Islet of Langerhans (tissue), 1 donor: ENCODE measurements around the gene LYSMD4.
"Not testable (repeated sequence)": the region's sequence is repeated elsewhere in the genome, so short reads cannot be mapped to it uniquely, and the experiment has no call there.

ENCODE experiments used
- FAIRE-seq: peaks from one replicate; lab custom pipeline; 2011; peaks lifted over from hg19 to GRCh38; lab: Jason Lieb, UNC

The LYSMD4 gene

DNA sequence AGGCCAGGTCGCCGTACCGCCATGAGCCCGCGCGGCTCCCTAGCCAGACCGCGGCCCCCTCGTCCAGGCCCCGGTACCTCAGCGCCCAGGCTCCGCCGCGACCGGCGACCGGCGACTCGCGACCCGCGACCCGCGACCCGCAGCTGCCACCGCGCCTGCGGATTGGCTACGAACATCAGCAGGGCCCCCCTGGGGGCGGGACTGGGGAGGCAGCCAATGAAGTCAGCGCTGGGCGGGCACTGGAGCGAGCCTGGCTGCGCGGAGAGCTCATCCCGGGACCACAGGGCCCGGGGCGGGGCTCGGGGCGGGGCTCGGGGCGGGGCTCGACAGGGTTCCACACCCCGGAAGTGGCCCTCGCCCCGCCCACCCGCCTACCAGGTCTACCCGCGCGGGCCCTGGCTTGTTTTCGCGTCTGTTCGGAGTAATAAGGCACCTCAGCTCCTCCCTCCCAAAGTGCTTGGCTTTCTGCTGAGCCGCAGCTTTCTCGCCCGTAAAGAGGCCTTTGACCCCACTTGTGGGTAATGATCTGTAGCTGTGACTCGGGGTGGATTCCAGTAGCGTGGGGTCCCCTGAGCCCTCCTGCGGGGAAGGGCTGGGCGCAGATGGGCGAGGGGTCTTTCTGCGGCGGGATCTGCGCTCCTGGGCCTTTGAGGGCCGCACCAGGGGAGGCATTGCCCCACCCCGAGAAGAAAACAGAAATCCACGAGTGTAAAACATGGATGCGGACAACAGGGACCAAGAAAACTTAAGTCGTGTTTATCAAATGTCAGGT lies at the start of gene LYSMD4:
LYSMD4 (minus strand) TSS at position 170 of the 772 bp plus-strand sequence. CDS start 1,438 bp downstream, outside the sequence.
- no peak for FAIRE-seq

DNA sequence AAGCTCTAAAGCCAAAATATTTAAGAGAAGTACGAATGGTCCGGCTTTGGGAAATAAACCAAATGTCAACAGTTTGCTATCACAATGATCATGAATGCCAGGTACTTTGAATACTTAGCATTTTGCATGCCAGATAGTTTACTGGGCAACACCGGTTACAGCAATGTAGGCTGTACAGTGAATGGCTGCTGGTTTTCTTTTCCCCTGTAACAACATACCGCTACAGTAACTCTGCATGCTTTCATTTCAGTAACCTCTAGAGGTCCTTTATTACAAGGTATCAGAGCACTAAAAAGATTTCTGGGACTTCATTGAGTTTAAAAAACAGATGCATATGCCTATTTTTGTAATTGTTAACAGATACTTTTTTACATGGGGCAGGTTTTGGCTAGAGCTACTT lies 48.8 kb upstream of the LYSMD4 start:
- FAIRE-seq: not testable (repeated sequence)

DNA sequence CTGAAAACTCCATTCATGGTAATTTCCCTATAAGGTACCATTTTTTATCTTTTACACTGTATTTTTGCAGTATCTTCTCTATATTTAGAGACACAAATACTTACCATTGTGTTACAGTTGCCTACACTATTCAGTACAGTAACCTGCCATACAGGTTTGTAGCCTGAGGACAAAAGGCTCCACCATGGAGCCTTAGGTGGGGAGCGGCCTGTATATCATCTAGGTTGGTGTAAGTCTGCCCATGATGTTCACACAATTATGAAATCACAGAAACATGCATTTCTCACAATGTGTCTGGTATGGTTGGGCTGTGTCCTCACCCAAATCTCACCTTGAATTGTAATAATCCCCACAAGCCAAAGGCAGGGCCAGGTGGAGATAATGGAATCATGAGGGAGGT lies 43.9 kb upstream of the LYSMD4 start:
- no peak for FAIRE-seq

DNA sequence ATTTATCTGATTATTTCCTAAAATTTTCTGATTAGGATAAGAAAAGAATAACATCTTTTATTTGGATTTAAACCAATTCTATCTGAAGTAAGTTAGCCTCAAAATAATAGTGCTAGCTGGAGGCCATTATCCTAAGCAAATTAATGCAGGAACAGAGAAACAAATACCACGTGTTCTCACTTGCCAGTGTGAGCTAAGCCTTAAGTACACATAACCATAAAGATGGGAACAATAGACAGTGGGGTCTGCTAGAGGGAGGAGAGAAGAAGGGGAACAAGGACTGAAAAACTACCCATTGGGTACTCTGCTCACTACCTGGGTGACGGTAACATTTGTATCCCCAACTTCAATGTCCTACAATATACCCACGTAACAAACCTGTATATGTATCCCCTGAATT lies 31.3 kb upstream of the LYSMD4 start:
- FAIRE-seq: no peak

DNA sequence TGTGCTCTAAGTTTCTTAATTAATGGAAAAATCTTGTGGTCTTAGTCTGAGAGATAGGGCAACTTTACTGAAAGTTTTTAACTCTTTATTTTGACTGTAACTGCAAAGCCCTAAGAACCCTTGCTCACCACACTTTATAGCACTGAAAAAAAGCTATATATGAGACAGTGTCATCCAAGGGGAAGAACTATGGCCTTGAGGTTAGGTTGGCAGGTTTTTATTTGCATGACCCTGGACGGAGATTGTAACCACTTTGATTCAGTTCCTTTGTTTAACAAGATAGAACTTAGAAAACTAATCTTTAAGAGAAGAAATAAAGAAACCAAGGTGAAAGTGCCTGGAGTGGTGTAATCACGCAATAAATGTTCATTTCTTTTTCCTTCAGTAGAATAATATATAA lies 30.6 kb upstream of the LYSMD4 start:
- no peak for FAIRE-seq

DNA sequence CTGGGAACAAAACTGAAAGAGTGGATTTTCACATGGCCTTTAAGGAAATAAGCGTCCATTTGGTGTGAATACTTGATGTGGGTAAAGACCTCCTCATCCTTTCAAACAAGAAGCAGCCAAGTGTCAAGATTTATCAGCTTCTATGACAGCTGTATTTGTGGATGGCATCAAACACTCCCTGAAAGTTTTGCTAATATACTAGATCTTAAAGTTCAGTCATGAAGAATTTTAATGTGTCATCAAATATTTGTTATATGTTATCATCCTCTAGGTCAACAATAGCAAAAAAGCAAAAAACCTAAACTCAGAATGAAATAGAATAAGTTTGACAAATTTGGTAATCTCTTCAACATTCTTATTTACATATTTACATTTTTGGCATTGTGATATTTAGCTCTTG lies 29.1 kb upstream of the LYSMD4 start:
- no peak for FAIRE-seq

DNA sequence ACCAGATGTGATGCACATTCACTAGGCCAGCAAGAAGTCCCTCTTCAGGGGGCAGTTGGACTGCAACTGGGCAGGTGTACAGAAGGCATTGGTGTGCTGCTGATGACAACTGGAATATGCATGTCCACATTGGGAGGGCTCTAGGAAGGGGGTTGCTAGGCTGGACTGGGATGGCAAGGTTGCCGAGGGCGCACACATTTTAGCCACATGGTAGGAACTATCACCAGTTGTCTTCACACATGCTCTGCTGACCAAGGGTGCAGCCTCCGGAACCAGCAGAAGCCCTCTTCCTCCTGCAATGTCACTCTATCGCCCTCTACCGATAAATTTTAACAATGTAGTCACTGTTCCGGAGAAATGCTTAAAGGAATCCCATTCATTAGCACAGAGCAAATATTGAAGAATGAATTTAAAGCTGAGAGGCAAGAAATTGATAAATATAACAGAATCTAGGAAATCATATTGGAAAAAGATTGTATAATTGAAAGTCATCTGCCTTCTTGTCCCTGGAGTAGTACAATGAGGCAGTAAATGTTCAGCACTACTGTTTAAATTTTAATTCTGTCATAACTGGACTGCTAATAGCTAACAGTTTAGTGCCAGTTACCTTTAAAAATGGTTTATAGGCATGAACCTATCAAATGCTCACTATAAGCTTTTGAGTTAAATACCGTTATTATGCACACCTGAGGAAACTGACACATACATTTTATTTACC lies 22.6 kb upstream of the LYSMD4 start:
- peak; percentile 73 for FAIRE-seq

DNA sequence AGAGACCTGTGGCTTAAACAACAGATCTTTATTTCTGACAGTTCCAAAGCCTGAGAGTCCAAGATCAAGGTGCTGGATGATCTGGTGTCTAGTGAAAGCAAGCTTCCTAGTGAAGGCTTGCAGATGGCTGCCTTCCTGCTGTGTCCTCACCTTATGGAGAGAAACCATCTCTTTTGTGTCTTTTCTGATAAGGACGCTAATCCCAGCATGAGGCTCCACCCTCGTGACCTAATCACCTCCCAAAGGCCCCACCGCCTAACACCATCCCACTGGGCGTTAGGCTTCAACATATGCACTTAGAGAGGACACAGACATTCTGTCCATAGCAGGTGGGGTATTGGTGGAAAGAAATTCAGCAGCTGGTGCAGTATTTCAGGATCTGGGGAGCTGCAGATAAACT lies 19.8 kb upstream of the LYSMD4 start:
- FAIRE-seq: no peak

DNA sequence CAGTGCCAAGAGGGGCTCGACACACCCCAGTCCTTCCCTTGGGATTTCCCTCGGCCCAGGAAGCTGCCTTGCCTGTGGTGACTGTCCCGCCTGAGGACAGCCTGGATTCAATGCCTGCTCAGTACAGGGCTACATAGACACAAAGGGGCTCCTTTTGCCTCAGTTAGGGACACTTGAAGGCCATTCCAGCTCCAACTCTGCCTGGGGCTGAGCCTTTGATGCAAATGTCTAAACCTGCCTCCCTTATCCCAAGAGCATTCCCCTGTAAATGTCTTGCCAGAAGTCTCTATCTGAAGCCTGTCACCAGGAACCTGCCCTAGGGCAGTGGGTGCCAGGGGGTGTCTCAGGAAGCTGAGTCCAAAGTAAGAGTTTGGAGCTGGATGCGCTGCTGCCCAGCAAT lies 19.3 kb upstream of the LYSMD4 start:
- FAIRE-seq: no peak

DNA sequence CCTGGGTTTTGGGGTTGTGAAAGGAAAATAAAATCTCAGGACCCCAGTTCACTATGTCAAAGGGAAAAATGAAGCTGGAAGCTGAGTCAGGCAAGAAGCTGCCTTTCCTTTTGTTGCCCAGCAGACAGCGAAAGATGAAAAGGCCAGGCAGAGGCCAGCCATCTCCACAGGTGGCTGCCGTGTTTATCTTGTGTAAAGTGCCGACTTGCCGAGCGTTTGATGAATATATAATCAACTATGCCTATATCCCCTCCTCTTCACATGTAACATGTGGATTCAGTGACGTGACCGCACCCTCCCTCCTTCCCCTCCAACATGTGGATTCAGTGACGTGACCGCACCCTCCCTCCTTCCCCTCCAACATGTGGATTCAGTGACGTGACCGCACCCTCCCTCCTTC lies 17.1 kb upstream of the LYSMD4 start:
- FAIRE-seq: not testable (repeated sequence)

DNA sequence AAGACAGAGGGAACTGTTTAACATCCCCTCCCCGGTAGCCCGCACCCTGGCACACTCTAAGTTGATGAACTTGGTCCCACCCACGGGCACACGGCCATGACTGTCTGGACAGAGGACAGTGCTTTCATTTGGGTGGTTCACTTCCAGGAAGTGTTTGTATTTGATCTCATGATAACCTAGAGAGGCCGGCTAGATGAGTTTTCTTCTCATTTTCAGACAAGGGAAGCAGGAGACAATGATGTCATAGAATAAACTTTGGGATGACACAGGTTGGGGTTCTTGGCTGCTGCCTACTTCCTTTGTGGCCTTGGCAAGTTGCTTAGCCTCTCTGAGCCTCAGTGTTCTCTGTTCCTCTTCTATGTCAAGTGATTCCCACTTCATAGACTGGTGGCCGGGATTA lies 16.1 kb upstream of the LYSMD4 start:
- FAIRE-seq: no peak

DNA sequence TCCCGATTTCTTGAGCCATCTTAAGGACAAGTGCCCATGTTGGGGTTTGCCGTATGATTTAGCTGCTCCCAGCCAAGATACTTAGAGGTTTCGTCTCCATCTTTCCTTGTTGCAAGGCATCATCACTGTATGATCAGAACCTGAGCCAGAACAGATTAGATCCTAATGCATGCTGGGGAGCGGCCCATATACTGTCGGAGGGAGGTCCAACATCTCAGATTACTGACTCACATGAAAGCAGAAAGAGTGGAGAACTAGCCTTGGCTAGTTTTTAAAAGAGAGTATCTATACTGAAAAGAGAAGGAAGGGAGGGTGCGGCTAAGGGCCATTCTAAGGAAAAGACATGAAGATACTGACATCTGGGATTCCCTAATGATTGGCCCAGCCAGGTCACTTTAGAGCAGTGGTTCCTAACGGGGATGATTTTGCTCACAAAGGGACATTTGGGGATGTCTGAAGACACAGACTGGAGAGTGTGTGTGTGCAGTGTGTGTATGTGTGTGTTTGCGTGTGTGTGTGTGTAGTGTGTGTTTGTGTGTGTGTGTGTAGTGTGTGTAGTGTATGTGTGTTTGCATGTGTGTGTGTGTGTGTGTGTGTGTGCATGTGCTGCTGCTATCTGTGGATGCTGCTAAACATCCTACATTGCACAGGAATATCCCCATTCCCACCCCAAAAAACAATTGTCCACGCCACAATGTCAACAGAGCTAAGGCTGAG lies 12.3 kb upstream of the LYSMD4 start:
- FAIRE-seq: no peak

DNA sequence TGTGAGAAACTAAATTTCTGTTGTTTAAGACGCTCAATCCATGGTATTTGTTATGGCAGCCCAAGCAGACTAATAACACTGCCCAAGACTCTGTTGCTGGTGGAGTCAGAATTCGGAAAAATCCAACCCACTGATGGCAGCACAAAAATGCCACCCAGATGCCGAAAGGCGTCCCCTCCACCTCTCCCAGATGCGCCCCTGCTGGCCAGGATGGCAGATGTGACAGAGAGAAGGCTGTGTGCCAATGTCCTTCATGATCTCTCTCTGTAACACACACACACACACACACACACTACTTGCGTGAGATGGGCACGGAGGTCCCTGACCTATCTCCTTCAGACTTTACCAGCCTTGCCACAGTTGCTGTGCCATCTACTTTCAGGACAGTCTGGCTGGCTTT lies 10.9 kb upstream of the LYSMD4 start:
- no peak for FAIRE-seq

DNA sequence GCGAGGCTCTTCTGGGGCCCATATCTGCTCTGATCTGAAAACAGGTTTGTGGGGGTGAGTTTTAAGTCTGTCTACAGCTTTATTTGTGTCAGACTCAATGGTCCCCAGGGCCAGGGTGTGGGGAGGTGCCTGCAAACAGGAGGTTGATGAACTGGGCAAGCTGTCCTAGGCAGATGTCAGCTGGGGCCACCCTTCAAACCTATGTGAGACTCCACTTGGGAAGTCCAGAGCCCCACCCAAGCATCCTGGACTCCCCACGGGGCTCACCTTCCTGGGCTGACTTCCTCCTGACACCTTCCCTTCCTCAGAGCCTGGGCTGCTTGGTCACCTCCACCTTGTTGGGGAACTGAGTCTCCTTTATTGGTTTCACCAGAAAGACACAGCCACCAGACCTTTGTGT lies 8.6 kb upstream of the LYSMD4 start:
- FAIRE-seq: no peak

DNA sequence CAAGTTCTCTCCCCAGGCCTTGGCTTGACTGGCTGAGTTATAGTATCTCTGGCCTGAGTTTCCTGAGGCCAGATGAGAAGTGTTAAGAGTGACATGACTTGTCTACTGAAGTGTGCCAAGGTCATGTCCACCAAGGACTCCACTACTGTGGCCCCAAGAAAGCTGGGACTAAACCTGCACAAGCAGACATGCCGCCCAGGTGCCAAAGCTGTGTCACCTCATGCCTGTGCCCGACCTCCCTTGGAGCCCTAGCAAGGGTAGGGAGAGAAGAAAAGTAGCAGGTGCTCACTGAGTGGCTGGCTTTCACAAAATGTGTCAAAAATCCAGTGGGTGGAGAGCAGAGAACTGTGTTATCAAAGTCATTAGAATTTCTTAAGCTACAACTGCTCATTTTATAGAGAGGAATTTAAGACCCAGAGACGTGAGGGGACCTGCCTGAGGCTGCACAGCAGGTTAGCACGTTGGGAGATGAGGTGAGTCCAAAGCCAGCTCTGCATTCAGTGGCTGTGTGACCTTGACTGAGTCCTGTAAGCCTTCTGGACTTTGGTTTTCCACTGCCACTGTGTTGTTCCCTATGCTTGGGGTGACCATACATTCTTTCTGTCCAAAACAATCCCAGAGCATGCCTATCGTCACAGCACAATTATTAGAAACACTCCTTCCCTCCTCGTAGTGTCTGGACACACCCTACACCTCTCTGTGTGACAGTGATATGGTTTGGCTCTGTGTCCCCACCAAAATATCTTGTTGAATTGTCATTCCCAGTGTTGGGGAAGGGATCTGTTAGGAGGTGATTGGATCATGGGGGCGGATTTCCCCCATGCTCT lies 5.0 kb upstream of the LYSMD4 start:
- FAIRE-seq: no peak

DNA sequence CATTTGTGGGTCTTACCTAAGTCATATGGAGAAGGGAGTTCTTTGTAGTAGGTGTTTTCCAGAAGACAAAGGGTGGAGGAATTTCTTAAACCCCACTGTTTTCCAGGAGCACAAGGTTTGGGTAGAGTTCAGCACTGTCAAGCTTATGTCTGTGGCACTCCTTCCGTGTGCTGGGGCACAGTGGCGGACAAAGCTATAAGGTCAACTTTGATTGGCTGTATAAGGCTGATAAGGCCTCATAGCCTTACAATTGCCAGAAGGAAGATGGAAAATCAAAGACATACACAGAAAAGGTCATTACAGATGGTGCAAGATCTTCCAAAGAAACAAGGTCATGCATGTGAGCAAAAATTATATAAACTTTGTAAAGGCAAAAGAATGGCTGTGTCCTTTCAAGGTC lies 3.5 kb upstream of the LYSMD4 start:
- no peak for FAIRE-seq

DNA sequence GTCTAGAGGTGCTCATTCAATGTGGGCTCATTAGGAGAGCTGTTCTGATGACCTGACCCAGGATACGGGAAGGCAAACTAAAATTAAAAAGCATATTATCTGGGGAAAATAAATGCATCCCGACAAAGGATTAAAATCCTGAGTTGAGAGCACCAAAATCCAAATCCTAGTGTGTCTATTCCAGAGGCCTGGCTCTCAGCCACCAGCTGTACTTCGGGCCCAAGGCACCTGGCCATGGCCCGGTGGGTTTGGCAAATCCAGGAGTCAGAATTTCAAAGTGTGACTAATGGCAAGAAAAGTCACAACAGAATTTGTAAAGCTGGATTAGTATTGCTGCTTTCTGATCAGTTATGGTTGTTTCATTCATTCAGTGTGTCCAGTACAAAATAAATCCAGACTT lies 2.6 kb upstream of the LYSMD4 start:
- FAIRE-seq: no peak

DNA sequence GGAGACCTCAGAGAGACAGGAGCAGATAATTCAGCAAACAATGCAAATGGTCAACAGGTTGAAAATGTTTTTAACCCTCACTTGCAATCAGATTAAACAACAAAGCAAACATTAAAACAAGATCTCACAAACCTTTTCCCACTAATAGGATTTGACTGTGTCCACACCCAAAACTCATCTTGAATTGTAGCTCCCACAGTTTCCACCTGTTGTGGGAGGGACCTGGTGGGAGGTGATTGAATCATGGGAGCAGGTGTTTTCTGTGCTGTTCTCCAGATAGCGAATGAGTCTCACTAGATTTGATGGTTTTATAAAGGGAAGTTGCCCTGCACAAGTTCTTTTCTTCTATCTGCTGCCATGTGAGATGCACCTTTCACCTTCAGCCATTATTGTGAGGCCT lies 1.3 kb upstream of the LYSMD4 start:
- no peak for FAIRE-seq

DNA sequence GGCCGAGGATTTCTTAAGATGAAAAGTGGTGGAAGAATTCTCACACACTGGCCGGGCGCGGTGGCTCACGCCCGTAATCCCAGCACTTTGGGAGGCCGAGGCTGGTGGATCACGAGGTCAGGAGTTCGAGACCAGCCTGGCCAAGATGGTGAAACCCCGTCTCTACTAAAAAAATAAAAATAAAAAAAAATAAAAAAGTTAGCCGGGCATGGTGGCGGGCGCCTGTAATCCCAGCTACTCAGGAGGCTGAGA lies 729 bp upstream of the LYSMD4 start:
- FAIRE-seq: not testable (repeated sequence)

DNA sequence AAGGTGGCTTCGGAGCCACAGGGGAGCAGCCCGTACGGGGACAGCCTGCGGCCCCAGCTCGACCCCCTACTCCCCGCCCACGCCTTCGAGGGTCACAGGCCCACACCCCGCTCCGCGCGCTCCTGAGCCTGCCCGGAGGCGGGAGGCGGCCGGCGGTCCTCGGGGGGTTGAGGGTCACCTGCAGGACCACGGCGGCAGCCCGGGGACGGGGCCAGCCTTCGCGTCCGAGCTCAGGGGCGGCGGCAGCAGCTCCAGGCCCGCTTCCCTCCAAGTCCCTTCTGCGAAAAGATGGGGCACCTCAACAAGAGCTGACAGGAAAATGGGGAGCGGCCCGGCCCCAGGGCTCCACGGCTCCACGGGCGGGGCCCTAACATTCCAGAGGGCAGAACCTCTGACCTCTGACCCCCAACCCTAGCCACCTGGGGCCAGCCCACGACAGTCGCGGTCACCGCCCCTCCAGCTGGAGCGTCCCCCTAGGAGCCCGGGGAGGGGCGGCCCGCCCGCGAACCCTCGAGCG lies 428 bp downstream of the LYSMD4 start:
- no peak for FAIRE-seq

DNA sequence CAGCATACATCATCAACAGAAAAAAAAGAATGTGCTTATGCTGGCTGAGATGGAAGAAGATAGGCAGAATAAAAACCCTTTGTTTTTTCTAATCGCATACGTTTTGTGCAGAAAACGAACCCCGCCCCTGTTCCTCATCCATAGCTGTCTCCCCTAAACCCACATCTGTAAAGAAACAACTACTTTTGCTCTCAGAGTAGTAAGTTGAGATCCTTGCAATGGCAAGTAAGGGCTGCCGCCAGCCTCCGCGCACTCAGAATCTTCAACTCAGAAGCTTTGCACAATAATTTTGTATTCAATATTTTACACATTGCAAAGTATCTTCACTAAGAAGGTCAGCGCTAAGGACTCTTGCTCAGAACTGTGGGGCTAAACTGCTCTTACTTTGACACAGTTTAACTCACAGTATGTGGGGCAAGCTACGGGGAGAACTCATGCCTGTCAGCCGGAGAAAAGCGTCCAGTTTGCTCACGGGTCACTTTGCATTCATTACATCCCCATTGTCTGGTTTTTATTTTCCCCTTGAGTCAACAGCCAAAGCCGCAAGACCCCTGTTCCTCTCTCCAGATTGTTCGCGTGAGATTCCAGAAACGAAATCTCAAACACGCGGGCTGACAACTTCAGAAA lies 1.0 kb downstream of the LYSMD4 start:
- no peak for FAIRE-seq
